GM19372 (cell line): ENCODE results near the gene TNRC6C.

ENCODE experiments used
- ATAC-seq: cut with Tn5 transposase; IDR thresholded peaks from one replicate; pipeline ENCODE4 v1.9.1; 2021; ENCODE audit warnings: mild to moderate bottlenecking, low read depth, moderate library complexity; ENCODE audit not compliant: unreplicated experiment

The TNRC6C gene

DNA sequence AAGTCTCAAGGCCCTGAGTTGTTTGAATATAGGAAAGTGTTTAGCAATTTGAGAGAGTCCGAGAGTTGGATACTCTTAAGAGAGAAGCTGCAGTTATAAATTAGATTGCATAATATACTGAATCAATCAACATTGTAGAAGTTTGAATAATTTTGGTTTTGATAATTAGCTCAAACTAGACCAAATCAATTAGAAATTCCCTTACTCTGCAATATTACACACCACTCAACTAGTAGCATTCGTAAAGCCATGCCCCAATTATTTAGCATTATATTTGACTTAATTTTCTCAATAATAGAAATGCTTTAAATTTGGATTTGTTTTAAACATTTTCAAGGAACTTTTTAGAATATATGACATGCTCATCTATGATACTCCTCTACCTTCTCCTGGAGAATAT lies 49.1 kb downstream of the TNRC6C start:
- ATAC-seq = no peak

DNA sequence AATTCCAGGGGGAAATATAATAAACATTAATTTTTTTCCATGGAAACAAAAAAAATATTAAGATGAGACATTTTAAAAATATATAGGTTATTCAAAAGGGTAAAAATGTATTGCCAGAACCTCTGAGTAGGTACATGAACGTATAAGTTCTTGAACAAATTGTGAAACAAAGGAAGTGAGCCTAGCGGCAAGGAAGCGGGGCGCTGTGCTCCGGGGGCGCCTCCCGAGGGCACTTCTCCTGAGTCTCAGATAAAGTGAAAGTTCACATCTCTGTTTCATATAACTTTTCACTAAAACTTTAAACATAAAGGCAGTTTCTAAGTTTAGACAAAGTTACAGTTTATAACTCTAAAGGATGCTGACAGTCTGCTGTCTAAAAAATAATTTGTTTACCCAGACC lies 52.3 kb downstream of the TNRC6C start:
- no peak for ATAC-seq

DNA sequence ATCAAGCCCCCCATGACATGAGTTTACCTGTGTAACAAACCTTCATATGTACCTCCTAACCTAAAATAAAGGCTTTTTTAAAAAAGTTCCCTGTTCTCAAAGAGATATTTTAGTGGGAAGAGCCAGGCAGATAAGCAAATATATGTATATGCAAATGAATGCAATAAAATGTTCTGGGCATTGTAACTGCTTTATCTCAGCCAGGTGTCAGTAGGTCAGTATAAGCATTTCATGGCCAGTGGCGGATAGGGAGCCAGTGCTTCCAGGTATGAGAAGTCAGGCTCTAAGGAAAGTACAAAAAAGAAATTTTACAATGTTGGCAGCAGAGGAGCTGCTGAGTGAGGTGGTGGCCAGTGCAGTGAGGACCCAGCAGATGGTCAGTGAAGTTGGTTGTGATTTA lies 53.9 kb downstream of the TNRC6C start:
- no peak for ATAC-seq

DNA sequence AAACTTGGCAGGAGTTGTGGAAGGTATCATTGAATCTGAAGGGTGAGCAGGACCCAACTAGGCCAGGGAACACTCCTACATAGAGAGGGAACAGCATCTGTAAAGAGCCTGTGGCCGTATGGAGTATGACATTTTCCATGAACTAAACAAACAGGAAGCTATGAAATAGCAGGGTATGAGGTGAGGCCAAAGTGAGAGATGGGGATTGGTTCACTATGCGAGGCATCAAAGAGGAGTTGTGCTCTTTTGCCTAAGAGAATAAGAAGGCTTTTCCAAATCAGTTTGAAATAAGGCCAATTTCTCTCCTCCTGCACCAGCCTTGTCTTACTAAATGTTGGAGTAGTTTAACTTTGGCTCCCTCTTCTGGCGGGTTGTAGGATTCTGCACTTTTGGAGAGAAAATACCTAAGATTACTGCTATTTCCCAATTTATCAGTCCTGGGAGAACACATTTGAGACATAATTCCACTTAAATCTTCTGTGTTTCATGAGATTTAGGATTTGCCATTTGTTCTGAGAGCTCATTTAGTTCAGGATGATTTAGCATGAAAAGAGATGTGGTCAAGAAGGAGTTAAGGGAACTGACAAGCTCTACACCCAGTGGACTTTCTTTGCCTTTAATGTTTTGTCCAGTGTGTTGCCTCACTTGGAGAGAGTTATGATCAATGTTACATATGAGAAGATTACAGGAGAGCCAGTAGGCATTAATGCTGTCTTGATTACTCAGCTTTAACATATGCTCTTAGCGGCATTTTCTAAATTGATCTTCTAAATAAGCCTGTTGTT lies 55.4 kb downstream of the TNRC6C start:
- ATAC-seq = no peak

DNA sequence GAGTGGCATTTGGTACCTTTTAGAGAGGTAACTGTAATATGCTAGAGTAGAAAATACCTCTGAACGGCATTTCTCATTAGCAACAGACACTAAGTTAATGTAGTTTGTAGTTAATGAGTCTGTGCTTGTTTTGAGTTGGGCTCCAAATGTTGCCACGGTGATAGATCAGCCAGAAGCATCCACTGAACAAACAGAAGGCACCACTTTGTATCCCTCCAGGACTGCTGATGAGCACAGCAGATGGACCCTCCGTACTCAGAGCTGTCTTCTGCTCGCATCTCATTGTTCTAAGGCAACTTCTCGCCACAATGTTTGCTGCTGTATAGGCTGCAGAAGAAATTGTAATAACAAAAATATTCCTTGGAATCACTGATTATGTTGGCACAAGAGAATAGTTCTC lies 56.1 kb downstream of the TNRC6C start:
- no peak for ATAC-seq

DNA sequence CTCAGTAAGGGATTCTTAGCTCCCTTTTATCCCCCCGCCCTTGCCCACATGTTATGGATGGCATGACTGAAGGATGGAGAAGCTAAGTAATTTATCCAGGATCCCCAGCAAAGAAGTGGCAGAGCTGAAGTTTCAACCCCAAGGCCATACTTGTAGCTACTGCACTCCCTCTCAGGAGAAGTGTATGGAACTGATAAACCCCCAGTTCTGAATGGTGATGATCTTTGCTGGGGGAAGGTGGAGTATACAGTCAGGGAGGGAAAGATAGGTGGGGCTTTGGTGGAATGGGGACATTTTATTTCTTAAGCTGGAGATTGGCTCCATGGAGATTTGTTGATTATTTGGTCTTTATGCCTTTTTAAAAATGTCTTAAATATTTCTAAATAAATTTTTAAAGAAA lies 58.3 kb downstream of the TNRC6C start:
- ATAC-seq = no peak

DNA sequence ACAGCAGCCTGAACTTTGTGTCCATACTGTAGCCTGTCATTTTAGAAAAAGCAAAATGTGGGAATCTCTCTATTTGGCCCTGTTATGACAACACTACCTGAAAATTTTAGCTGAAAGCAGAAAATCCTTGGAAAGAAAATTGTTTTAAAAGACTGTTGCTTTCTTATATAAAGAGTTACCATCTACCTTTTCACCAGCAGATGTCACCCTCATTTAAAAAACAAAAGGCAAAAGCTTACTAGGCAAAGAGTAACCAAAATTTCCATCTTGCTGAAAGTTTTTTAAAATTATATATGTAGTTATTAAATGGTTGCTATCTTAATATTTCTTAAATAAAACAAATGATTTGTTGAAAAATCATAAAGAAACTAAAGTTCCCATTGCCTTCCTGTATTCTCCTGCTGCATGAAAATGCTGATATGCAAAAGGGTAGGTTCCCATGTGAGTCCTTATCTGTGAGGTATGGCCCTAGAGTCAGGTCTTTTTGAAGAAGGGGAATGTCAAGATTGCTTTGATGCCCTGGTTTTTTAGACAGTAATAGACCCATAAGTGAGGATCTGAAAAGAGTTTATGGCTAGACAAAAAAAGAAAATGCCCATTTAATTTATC lies 61.0 kb downstream of the TNRC6C start:
- ATAC-seq = no peak

DNA sequence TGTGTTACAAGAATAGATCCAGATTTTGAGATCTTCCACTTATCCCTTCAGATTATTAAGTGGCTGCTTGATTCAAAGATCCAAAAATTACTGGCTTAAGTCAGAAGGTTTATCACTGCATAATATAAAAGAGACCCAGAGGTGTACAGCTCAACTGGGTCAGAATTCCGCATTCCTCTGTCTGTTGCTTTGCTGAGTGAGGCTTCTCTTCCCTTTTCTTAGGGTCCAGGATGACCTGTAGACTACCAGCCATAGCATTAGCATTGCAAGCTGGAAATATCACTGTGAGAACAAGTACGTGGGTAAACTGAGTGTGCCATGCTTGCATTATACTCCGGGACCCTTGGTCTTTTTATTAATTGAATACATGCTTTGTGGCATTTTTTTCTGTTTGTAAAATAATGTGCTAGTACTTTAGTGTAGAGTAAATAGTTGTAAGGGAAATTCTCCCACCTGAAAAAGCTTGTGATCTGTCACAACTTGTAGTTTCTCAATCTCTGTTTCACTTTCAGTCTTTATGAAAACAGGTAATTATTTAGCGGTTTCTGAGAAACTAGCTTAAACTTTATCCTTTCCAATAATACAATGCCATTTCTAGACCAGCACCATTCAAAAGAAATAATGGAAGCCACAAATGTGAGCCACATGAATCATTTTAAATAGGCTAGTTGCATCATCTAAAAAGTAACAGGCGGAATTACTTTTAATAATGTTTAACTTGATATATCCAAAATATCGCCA lies 61.6 kb downstream of the TNRC6C start:
- ATAC-seq = no peak

DNA sequence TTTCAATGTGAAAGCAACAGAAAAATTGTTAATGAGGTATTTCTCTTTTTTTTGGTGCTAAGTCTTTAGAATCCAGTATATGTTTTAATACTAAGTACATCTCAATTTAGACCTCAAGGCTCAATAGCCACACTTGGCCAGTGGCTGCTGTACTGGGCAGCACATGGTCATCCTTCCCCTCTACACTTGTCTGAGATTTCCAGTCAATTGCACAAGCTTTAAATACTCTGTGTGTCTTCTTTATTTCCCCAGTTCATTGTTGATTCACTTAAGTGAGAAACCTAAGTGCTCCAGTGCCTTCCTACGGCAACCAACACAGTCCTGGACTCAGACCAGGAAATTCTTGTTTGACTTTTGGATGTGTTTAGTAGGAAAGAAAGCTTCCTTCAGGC lies 62.2 kb downstream of the TNRC6C start:
- no peak for ATAC-seq

DNA sequence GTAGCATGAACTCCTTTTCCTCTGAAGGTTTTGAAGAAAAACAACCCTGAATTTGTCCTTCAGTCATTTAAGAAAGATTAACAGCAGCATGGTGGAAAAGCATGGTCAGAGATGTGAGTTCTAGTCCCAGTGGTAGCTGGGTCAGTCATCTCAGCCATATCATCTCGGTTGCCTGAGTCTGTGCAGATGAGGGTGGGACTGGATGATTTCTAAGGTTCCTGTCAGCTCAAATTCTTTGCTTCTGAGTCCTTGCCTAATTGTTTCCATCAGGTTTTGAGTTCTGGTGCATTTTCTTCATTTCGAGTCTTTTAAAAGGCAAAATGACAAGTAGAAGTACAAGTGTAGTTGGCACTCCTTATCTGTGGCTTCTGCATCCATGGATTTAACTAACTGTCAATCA lies 63.9 kb downstream of the TNRC6C start:
- ATAC-seq = no peak

DNA sequence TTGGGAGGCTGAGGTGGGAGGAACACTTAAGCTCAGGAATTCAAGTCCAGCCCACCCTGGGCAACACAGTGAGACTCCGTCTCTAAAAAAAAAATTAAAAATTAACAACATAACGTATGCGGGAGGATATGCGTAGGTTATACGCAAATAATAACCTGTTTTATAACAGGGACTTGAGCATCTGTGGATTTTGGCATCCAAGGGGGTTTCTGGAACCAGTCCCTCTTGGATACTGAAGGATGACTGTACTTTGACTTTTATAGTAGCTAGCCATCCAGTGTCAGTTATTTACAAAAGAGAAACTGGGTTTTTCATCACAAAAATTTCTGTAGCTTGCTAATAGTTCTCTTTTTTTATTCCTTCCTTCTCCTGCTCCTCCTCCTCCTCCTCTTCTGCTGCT lies 64.5 kb downstream of the TNRC6C start:
- ATAC-seq = no peak

DNA sequence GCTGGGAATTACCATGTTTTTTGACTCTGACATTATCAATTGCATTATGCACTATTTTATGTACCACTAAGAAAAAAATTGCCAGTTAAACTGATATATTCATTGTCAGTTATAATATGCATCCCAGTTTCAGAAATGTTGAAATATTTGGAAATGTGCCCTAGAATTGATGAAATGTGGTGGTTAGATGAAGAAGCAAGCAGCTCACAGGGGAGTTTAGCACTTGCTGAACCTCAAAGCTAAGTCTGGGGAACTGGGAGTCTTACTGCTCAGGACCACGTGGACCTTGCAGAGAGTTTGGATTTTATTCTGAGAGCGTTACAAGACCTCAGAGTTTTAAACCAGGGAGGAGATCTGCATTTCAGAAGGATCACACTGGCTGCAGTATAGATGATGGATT lies 67.9 kb downstream of the TNRC6C start:
- no peak for ATAC-seq

DNA sequence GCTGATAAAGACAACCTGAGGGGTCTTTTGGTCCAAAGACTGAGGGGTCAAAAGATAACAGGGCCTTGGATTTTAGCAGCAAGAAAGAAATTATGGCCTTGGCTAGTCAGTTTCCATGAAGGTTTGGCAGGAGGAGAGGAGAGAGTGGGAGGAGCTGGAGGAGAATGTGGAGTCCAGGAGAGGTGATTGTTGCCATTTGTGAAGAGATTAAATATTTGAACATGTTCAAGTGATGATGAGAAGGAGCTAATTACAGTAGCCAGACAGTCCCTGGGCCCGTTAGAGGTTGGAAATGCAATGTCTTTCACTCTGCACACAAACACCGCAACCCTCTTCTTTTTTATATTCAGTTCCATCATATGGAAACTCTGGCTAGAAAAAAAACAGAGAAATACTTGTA lies 68.6 kb downstream of the TNRC6C start:
- no peak for ATAC-seq

DNA sequence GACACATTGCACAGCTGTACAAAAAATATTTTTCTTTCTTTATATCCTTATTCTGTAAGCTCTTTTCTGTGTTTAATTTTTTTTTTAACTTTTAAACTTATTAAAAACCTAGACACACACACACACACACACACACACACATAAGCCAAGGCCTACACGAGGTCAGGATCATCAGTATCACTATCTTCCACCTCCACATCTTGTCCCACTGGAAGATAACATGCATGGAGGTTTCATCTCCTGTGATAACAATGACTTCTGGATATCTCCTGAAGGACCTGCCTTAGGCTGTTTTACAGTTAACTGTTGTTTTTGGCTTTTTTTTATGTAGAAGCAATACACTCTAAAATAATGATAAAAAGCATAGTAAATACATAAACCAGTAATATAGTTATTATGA lies 71.2 kb downstream of the TNRC6C start:
- no peak for ATAC-seq

DNA sequence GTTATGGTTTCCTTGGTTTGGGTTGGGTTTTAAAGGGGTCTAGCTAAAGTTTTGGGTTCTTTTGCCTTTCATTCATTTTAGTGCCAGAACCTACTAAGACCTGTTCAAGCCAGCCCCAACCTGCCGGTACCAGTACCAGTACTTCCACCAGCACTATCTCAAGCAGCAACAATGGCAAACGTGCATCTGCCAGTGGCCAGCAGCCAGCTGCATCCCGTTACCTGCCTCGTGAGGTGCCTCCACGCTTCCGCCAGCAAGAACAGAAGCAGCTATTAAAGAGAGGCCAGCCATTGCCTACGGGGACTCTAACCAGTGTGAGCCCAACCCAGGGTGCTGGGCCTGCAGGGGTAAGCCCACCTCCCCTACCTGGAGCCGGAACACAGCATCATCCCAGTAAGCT lies 72.9 kb downstream of the TNRC6C start:
- no peak for ATAC-seq

DNA sequence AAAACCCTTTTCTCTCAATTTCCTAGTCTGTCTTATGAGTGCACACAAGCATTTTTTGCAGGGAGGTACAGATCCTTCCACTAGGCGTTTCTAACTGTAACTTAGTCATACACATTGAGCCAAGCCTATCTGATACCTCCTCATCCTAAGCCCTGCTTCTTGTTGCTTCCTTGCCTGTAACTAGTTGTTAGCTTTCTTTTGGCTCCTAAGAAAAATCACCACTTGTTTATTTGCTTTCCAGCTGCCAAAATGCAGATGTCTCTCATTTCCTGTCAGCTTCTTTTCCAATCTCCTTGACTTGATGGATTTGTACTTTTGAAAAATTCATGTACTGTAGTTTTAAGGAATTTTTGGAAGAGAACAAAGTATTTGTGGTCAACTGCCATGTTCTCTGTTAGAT lies 73.7 kb downstream of the TNRC6C start:
- ATAC-seq = no peak

DNA sequence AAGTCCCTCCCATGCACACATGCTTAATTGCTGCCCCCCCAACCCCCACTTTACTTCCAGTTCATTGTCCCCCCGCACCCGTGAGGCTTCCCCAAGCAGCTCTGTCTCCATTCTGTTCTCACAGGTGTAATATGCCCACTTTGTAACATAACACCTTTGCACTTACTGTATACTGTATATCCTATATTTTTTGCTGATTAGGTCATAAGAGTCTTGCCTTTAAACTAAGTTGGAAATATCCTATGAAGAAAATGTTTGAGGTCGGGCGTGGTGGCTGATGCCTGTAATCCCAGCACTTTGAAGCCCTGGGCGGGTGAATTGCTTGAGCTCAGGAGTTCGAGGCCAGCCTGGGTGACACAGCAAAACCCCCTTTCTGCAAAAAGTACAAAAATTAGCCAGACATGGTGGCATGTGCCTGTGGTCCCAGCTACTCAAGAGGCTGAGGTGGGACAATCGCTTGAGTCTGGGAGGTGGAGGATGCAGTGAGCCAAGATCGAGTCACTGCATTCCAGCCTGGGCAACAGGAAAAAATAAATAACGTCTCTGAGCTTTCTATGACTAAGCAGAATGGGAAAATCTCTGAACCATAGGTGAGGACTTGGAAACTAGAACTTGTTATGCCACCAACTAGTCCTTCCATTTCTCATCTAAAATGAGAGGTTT lies 76.1 kb downstream of the TNRC6C start:
- ATAC-seq = no peak

DNA sequence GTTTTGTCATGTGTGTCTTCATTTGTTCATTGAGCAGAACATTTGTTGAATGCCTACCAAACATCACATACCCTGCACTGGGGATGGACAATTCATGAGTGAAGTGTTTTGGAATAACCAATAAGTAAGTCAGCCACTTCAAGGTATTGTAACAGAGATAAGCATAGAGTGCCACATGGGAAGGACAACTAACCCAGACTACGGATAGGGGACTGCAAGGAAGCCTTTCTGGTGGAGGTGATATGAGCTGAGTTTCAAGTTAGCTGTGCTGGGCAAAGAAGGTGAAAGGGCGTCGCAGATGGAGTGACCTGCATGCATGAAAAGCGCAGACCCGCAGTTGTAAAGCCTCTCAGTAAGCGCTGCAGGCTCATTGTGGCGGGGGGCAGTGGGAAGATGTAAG lies 78.8 kb downstream of the TNRC6C start:
- ATAC-seq = no peak

DNA sequence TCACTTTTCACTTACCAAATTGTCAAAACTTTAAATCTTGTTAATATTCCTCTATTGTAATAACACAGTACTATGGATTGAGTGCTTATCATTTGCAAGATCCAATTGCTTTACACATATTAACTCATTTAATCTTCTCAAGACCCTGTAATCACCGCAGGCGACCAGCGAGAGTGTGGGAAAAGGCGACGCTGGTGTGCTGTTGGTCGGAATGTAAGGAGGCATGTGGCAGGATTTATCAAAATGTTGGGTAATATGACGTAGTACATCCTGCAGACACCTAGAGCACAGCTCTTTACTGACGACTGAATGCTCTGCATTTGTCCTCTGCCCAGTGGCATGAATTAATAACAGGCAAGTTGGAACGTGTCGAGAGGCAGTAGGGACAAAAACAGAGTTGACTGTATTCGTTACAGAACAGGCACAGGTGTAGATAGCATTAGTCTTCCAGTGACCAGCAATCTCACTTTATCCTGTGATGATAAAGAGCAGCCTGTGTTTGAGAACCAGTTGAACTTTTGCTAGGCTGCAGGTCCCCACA lies 80.3 kb downstream of the TNRC6C start:
- no peak for ATAC-seq

DNA sequence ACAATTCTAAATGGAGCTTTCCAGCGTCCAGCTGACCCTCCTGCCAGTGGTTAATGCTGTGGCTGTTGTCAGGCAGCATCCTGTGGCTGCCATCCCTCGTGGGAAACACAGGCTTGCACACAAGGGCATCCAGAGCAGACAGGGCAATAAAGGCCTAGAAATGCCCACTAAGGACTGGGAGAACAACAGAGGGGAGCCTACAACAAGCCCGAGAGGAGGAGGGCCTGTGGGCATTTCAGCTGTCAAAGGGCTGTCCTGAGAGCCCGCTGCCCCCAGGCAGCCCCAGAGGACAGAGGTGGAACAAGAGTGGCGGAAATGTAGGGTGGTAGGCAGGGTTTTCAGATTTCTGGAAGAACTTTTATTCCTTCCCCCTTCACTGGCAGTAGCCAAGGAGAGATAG lies 81.1 kb downstream of the TNRC6C start:
- no peak for ATAC-seq
